Heart right ventricle (tissue), 16 donors: ENCODE measurements around the gene GPR4. TPM values are rescaled to one million over a fixed set of nuclear protein-coding genes. Genes with fewer than 3 reads are reported as not detected.

ENCODE experiments used
- ATAC-seq, 8 donors: fragments of 200-7000 bp; cut with Tn5 transposase; one replicate each; pipeline ENCODE4 v1.9.1; 2020; ENCODE audit warnings: mild to moderate bottlenecking in 8 of 8, moderate library complexity in 8 of 8, moderate number of reproducible peaks in 1 of 8
- DNase-seq, 2 donors: peaks; one replicate each; pipeline ENCODE4 v3.0.0-alpha.2; 2020
- H3K27ac ChIP-seq, 10 donors: fragments of 200-600 bp; sonication (generic) in 2 of 10; one replicate each; pipeline versions ENCODE4 v1.5.0 to v1.8.0; 2020 to 2022; ENCODE audit warnings: mild to moderate bottlenecking in 3 of 10
- H3K27me3 ChIP-seq, 7 donors: fragments of 200-600 bp; one replicate each; pipeline ENCODE4 v1.8.0; 2021 to 2022; ENCODE audit warnings: mild to moderate bottlenecking in 2 of 7
- H3K36me3 ChIP-seq, 9 donors: fragments of 200-600 bp; sonication (generic) in 1 of 9; one replicate each; pipeline versions ENCODE4 v1.5.0 to v1.8.0; 2020 to 2022; ENCODE audit warnings: mild to moderate bottlenecking in 2 of 9
- H3K4me1 ChIP-seq, 9 donors: fragments of 200-600 bp; sonication (generic) in 1 of 9; one replicate each; pipeline versions ENCODE4 v1.5.0 to v1.8.0; 2020 to 2022; ENCODE audit warnings: mild to moderate bottlenecking in 4 of 9
- H3K4me3 ChIP-seq, 10 donors: fragments of 200-600 bp; sonication (generic) in 2 of 10; one replicate each; pipeline versions ENCODE4 v1.5.0 to v1.8.0; 2020 to 2022; ENCODE audit warnings: mild to moderate bottlenecking in 7 of 10, moderate library complexity in 2 of 10
- H3K9me3 ChIP-seq, 11 donors: fragments of 200-600 bp in 10 of 11; sonication (generic) in 2 of 11; one replicate each; pipeline versions ENCODE4 v1.5.0 to v1.8.0; 2013 to 2022; ENCODE audit warnings: mild to moderate bottlenecking in 2 of 11, control low read depth in 1 of 11, moderate library complexity in 1 of 11
- CTCF ChIP-seq, 9 donors: fragments of 200-600 bp; sonication (generic) in 2 of 9; IDR thresholded peaks; one replicate each; pipeline versions ENCODE4 v1.5.0 to v1.8.0; 2021 to 2022; ENCODE audit warnings: antibody characterized with exemption in 9 of 9, mild to moderate bottlenecking in 5 of 9, moderate library complexity in 1 of 9
- WGBS, 2 donors: extraction: QIAGEN DNeasy Blood & Tissue Kit; methylation state at CpG; one replicate each; pipeline ENCODE4 v1.1.7; 2013; ENCODE audit warnings: inconsistent platforms in 1 of 2; 5-methylcytosine and 5-hydroxymethylcytosine counted together
- intact Hi-C, 10 donors: fragments of 100-400 bp; cut with DNase I; formaldehyde crosslinking; loops; one replicate each; pipeline versions ENCODE4 v1.11.1 to v1.14.2; 2022
- polyA plus RNA-seq, 2 donors: library from polyadenylated mRNA; stranded (reverse); fragments of 200-250 nt; gene quantifications; one replicate each; pipeline ENCODE4 v1.2.3, GENCODE V29; 2013
- total RNA-seq, 10 donors: library from RNA; stranded (reverse); fragmentation: NEBNext Ultra II Directional in 3 of 10; extraction: Animal tissue kit (Norgen Biotek cat#: 25700) in 3 of 10; gene quantifications; one replicate each; pipeline versions ENCODE4 v1.2.1 to v1.2.4, GENCODE V29; 2021 to 2023
- donor health status: Arrhythmogenic right ventricular cardiomyopathy.
- donor health status: ischemic (EF 13 %, LVEDD 7.1; RV severe dilation, severe dysfunction).
- donor health status: healthy with polysubstance abuse.
- donor health status: DM: no; HTN: yes; CAD: no.
- donor health status: DM: no; HTN: no; CAD: no.
- donor health status: ischemic (EF 25% LVEDD 6.9; RV normal size, moderate dysfunction).
- donor health status: ischemic (EF 25% LVEDD 5.7; RV mildly dilated, moderate dysfunction).
- donor health status: healthy.
- donor health status: DM: yes; HTN: yes; CAD: no.
- donor health status: Ischemic cardiomyopathy.
- donor health status: ischemic (EF 35%, LVEDD 5.7; RV mildly dilated, moderate dysfunction).
- donor health status: nonischemic (EF 11% LVEDD 7.7; RV severe dilation, severe dysfunction).
- donor health status: DM: yes; HTN: yes; CAD: no.
- donor health status: PGD.
- donor health status: ischemic (EF 29% LVEDD 5.4; RV normal size, mild dysfunction).
- donor health status: nonischemic (EF 23%, LVEDD 6.1; RV moderate dilation, normal function).

GPR4 gene
- total and polyA plus RNA-seq, 12 donors: 2.3 to 29.4 (median 5.6) TPM

- 5 to 7% methylated on average over 52 of the region's 52 CpGs for WGBS, 2 donors
- ATAC-seq (peak in 7 of 8 donors; percentile 21 to 56 (median 44)), DNase-seq (peak in 1 of 2 donors; percentile 55)
Observed at GRCh38 chr19:45638930-45639729, 37.1 kb upstream of the GPR4 start, which contains the start of gene EML2. TSS of gene EML2 (minus strand) at chr19:45639397. CDS start at chr19:45639376, 21 bp downstream.

DNA sequence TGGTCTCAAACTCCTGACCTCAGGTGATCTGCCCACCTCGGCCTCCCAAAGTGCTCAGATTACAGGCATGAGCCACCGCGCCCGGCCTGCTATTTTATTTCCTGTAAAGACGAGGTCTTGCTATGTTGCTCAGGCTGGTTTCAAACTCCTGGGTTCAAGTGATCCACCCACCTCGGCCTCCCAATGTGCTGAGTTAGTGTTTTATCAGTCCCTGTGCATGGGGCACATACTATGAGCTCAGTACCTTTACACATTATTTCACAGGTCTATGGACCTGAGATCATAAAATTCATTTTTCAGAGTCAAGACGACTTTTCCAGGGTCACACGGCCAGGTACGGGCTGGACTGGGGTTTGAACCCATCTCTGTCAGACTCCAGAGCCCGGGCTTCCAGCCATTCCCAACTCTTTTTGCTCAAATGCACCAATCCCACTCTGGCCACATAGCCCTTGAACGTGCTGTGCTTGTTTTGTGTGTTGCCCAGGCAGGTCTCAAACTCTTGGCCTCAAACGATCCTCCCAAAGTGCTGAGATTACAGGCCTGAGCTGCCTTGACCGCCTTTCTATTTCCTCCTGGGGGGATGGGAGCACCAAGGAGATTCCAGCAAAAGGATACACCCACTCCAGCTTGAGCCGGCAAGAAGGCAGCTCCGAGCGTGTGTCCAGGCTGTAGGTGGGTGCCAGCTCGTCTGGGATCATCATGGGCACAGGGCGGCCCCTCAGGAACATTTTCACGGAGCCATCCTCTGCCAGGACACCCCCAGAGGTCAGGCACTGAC lies 36.1 kb upstream of the GPR4 start:
- 75% methylated on average over 19 of the region's 19 CpGs for WGBS, 2 donors
- ATAC-seq (no peak), DNase-seq (no peak)
- peaks cover 4 to 56% (median 48%) of the 10 kb centered on the region in 9 donors for H3K4me1 ChIP-seq
- peak overlapping the region in 9 of 10 donors; percentile 39 to 72 (median 67) for H3K4me3 ChIP-seq
- intact Hi-C loops: no loop called here
- H3K36me3 ChIP-seq: peaks cover 0 to 5% (median 0%) of the 10 kb centered on the region in 9 donors
- H3K27me3 ChIP-seq: no peaks in the 10 kb centered on the region
- no peaks in the 10 kb centered on the region for H3K9me3 ChIP-seq
- H3K27ac ChIP-seq: peak overlapping the region in 4 of 10 donors; percentile 54 to 79 (median 66)
- TF ChIP-seq CTCF (IDR thresholded peaks at IDR 0.05): no peak

More at GRCh38 chr19:45638930-45639729, 37.1 kb upstream of the GPR4 start, which contains the start of gene EML2:
- H3K4me1 ChIP-seq: peaks cover 4 to 62% (median 54%) of the 10 kb centered on the region in 9 donors
- H3K27ac ChIP-seq: peak within 1 kb of the TSS in 8 of 10 donors; percentile 15 to 79 (median 52)
- H3K27me3 ChIP-seq: peaks cover 0 to 7% (median 0%) of the 10 kb centered on the region in 7 donors
- TF ChIP-seq CTCF (IDR thresholded peaks at IDR 0.05): peak in 4 of 9 donors; percentile 16 to 33 (median 20)
- H3K4me3 ChIP-seq: peak within 1 kb of the TSS; percentile 39 to 72 (median 66)
- intact Hi-C loops: no loop called here
- H3K36me3 ChIP-seq: peaks cover 0 to 5% (median 0%) of the 10 kb centered on the region in 9 donors
- no peaks in the 10 kb centered on the region for H3K9me3 ChIP-seq

GRCh38 chr19:45636902-45637301 lies 34.9 kb upstream of the GPR4 start:
- no peak for DNase-seq
- no peak for TF ChIP-seq CTCF (IDR thresholded peaks at IDR 0.05)
- Histone ChIP-seq H3K27me3 (no peaks in the 10 kb centered on the region), H3K4me3 (no peak overlapping the region), H3K27ac (peak overlapping the region in 2 of 10 donors; percentile 1 to 35), H3K36me3 (peaks cover 0 to 8% (median 0%) of the 10 kb centered on the region in 9 donors), H3K9me3 (no peaks in the 10 kb centered on the region), H3K4me1 (peaks cover 4 to 55% (median 36%) of the 10 kb centered on the region in 9 donors)
- WGBS, 2 donors: 59 to 65% methylated on average over 2 of the region's 2 CpGs
- no peak for ATAC-seq
- intact Hi-C loops: no loop called here

DNA sequence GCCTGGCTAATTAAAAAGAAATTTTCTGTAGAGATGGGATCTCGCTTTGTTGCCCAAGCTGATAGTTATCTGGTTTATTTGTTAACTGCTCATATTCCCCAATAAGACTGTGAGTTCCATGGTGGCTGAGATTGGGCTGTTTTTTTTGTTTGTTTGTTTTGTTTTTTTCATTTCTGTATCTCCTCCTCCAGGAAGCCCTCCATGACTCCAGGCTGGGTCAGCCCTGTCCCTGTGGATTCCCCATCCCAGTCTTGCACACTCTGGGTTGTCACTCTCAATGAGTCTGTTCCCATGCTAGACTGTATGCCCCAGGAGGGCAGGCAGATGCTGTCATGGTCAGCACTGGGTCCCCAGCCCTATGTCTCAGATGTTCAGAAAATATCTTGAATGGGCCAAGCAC lies 34.3 kb upstream of the GPR4 start:
- WGBS, 2 donors: 95 to 100% methylated on average over 1 of the region's 1 CpG
- DNase-seq (no peak), ATAC-seq (no peak)
- TF ChIP-seq CTCF (IDR thresholded peaks at IDR 0.05): no peak
- peaks cover 0 to 8% (median 0%) of the 10 kb centered on the region in 9 donors for H3K36me3 ChIP-seq
- H3K4me3 ChIP-seq: no peak overlapping the region
- intact Hi-C loops: no loop called here
- peak overlapping the region in 1 of 10 donors; percentile 35 for H3K27ac ChIP-seq
- no peaks in the 10 kb centered on the region for H3K27me3 ChIP-seq
- H3K9me3 ChIP-seq: no peaks in the 10 kb centered on the region
- peaks cover 0 to 52% (median 30%) of the 10 kb centered on the region in 9 donors for H3K4me1 ChIP-seq
